GM12891 (cell line): ENCODE results near the gene RBBP9.
A peak's percentile ranks its signal among the peaks of the same experiment; 100 is the strongest.

Experiments
- DNase-seq: peaks from one replicate; pipeline ENCODE4 v3.0.0; 2011; ENCODE audit warnings: low spot score; ENCODE audit not compliant: insufficient read length
- FAIRE-seq: peaks from 2 replicates; lab custom pipeline; 2011; peaks lifted over from hg19 to GRCh38; lab: Jason Lieb, UNC
- PAX5 ChIP-seq: IDR thresholded peaks from 2 replicates; pipeline ENCODE4 v1.6.1; 2011; ENCODE audit warnings: low read length, moderate library complexity, mild to moderate bottlenecking; ENCODE audit not compliant: insufficient read depth, severe bottlenecking
- POLR2A ChIP-seq: IDR thresholded peaks from 2 replicates; pipeline ENCODE4 v1.6.1; 2011; ENCODE audit warnings: low read depth, low read length, control low read depth
- POLR2AphosphoS5 ChIP-seq: IDR thresholded peaks from 2 replicates; pipeline ENCODE4 v1.6.1; 2011; ENCODE audit warnings: low read depth, low read length, control low read depth
- POU2F2 ChIP-seq: IDR thresholded peaks from 2 replicates; pipeline ENCODE4 v1.6.1; 2011; ENCODE audit warnings: low read depth, mild to moderate bottlenecking, control low read depth, low read length, moderate library complexity
- SPI1 ChIP-seq: IDR thresholded peaks from 2 replicates; pipeline ENCODE4 v1.6.1; 2011; ENCODE audit warnings: low read depth, low read length, control low read depth
- TAF1 ChIP-seq: IDR thresholded peaks from 2 replicates; pipeline ENCODE4 v1.6.1; 2011; ENCODE audit warnings: low read depth, low read length, control low read depth

Gene RBBP9

GRCh38 chr20:18466894-18467730 is 29.9 kb downstream of the RBBP9 start, which contains the start of the genes DZANK1 and POLR3F:
Gene DZANK1 (minus strand): TSS chr20:18467030. CDS start chr20:18465358, 1,672 bp downstream.
Gene POLR3F (plus strand): TSS chr20:18467390. CDS start chr20:18467507, 117 bp downstream.
- TF ChIP-seq SPI1 (0 out of 2 replicates have a peak, but pooled peaks have one; percentile 27), PAX5 (no peak), POLR2A (peak; percentile 70; the same call in 1 of the 2 replicates), POLR2AphosphoS5 (peak; percentile 78), POU2F2 (no peak), TAF1 (0 out of 2 replicates have a peak, but pooled peaks have one; percentile 43)
- DNase-seq: peak; percentile 92
- FAIRE-seq: peak; percentile 94

GRCh38 chr20:18466574-18466893 is 30.5 kb downstream of the RBBP9 start:
- DNase-seq: no peak

GRCh38 chr20:18465536-18466200 is 31.4 kb downstream of the RBBP9 start:
- no peak for DNase-seq
- TF ChIP-seq PAX5 (no peak), TAF1 (no peak), POLR2A (no peak), POU2F2 (no peak), POLR2AphosphoS5 (no peak), SPI1 (no peak)
- no peak for FAIRE-seq

More at GRCh38 chr20:18466574-18466893, 30.5 kb downstream of the RBBP9 start:
- TF ChIP-seq TAF1 (no peak), PAX5 (no peak), POLR2AphosphoS5 (no peak), POU2F2 (no peak), SPI1 (no peak), POLR2A (no peak)
- FAIRE-seq: peak; percentile 16

- no peak for FAIRE-seq
- TF ChIP-seq POLR2AphosphoS5 (no peak), POU2F2 (no peak), PAX5 (no peak), POLR2A (no peak), TAF1 (no peak), SPI1 (no peak)
- no peak for DNase-seq
Observed at GRCh38 chr20:18456600-18456999, 40.4 kb downstream of the RBBP9 start.

- no peak for TF ChIP-seq POU2F2
- TF ChIP-seq SPI1: no peak
- no peak for TF ChIP-seq POLR2A
- TF ChIP-seq POLR2AphosphoS5: no peak
- no peak for TF ChIP-seq PAX5
- TF ChIP-seq TAF1: no peak
- no peak for FAIRE-seq
- no peak for DNase-seq
Observed at GRCh38 chr20:18443886-18444285, 53.1 kb downstream of the RBBP9 start.

GRCh38 chr20:18440403-18440802 is 56.6 kb downstream of the RBBP9 start:
- no peak for TF ChIP-seq PAX5
- TF ChIP-seq TAF1: no peak
- TF ChIP-seq POLR2A: no peak
- no peak for TF ChIP-seq SPI1
- no peak for TF ChIP-seq POLR2AphosphoS5
- no peak for TF ChIP-seq POU2F2
- no peak for FAIRE-seq
- DNase-seq: no peak

GRCh38 chr20:18436847-18437246 is 60.2 kb downstream of the RBBP9 start:
- FAIRE-seq (no peak), DNase-seq (no peak)
- TF ChIP-seq SPI1: peak; percentile 41; the same call in 1 of the 2 replicates
- TF ChIP-seq PAX5: no peak
